ENCODE measurements around the gene STXBP2. TPM values are rescaled to one million over a fixed set of nuclear protein-coding genes. Genes with fewer than 3 reads are reported as not detected.

The STXBP2 gene
- total RNA-seq, 1 experiment from 2014 or later: 92.5 TPM

GRCh38 chr19:7692417-7693088 is 55.6 kb downstream of the STXBP2 start:
- Mint-ChIP-seq H3K9me3 (no peaks in the 10 kb centered on the region), H3K27me3 (ENCODE audit: low read depth) (peaks cover 28% of the 10 kb centered on the region), H3K4me1 (peaks cover 0 to 8% of the 10 kb centered on the region in 2 experiments; a peak in 3 of 4 replicates), H3K4me3 (no peak overlapping the region), H3K36me3 (ENCODE audit: insufficient read depth in 1 of 3, low read depth in 3 of 3) (no peaks in the 10 kb centered on the region), H3K27ac (no peak overlapping the region)
- Histone ChIP-seq H3K23me2 (ENCODE audit: insufficient read length, low read depth, low read length, poor library complexity, severe bottlenecking) (no peaks in the 10 kb centered on the region), H3K56ac (ENCODE audit: insufficient read length, low read depth, low read length) (no peak overlapping the region), H3K79me1 (ENCODE audit: insufficient read depth, low read depth, low read length, poor library complexity, severe bottlenecking) (no peaks in the 10 kb centered on the region), H4K20me1 (ENCODE audit: control insufficient read depth, insufficient read depth, insufficient read length) (peaks cover 2% of the 10 kb centered on the region), H4K5ac (ENCODE audit: insufficient read length, low read depth, low read length) (no peak overlapping the region), H2BK120ac (ENCODE audit: low read depth, low read length, poor library complexity, severe bottlenecking) (no peak overlapping the region), H3K23ac (ENCODE audit: insufficient read length, low read depth, low read length) (no peak overlapping the region), H3T11ph (ENCODE audit: low read length) (no peak overlapping the region), H3K4me2 (ENCODE audit: insufficient read depth, insufficient read length, low read length) (no peak overlapping the region), H2AFZ (ENCODE audit: low read length) (no peak overlapping the region), H4K91ac (ENCODE audit: insufficient read length, low read depth, low read length) (no peak overlapping the region), H3K18ac (ENCODE audit: insufficient read length, low read depth, low read length) (no peak overlapping the region), H3K9ac (ENCODE audit: extremely low read depth, insufficient read length, low read length) (no peak overlapping the region), H3K27ac (ENCODE audit: insufficient read length, low read depth, low read length) (no peak overlapping the region), H2BK12ac (ENCODE audit: insufficient read length, low read depth, low read length) (no peak overlapping the region), H2BK20ac (ENCODE audit: low read depth, low read length, poor library complexity, severe bottlenecking) (no peak overlapping the region), H4K8ac (replicated peaks; ENCODE audit: insufficient read length, low read depth, low read length) (no peak overlapping the region), H3K79me2 (ENCODE audit: insufficient read depth, low read length) (no peaks in the 10 kb centered on the region), H3K27me3 (ENCODE audit: insufficient read depth, low read length) (no peaks in the 10 kb centered on the region), H3K4me1 (ENCODE audit: insufficient read depth, low read length) (no peaks in the 10 kb centered on the region; the same call in 1 of the 2 replicates), H2BK15ac (ENCODE audit: low read depth, low read length) (no peak overlapping the region), H2AK5ac (ENCODE audit: insufficient read length, low read length) (no peak overlapping the region), H3K4ac (ENCODE audit: low read depth, low read length) (no peak overlapping the region), H2BK5ac (ENCODE audit: insufficient read length, low read length) (no peak overlapping the region), H3K9me3 (ENCODE audit: control insufficient read depth, low read depth, low read length) (no peaks in the 10 kb centered on the region), H3K14ac (ENCODE audit: insufficient read depth, low read length) (no peak overlapping the region)
- TF ChIP-seq, protein P1, sequence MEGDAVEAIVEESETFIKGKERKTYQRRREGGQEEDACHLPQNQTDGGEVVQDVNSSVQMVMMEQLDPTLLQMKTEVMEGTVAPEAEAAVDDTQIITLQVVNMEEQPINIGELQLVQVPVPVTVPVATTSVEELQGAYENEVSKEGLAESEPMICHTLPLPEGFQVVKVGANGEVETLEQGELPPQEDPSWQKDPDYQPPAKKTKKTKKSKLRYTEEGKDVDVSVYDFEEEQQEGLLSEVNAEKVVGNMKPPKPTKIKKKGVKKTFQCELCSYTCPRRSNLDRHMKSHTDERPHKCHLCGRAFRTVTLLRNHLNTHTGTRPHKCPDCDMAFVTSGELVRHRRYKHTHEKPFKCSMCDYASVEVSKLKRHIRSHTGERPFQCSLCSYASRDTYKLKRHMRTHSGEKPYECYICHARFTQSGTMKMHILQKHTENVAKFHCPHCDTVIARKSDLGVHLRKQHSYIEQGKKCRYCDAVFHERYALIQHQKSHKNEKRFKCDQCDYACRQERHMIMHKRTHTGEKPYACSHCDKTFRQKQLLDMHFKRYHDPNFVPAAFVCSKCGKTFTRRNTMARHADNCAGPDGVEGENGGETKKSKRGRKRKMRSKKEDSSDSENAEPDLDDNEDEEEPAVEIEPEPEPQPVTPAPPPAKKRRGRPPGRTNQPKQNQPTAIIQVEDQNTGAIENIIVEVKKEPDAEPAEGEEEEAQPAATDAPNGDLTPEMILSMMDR (conservative IDR thresholded peaks at IDR 0.05): no peak
- no peak for DNase-seq
- 95% methylated on average over 4 of the region's 13 CpGs for WGBS (ENCODE audit: extremely low coverage, insufficient read length, low lambda C conversion rate)
